SK-N-DZ (cell line): ENCODE measurements around the gene ANKMY1.

Experiments used
- DNase-seq: peaks from one replicate; pipeline ENCODE4 v3.0.0-alpha.2; 2015; ENCODE audit warnings: low spot score

ANKMY1 gene

GRCh38 chr2:240579771-240580614 lies 22.2 kb upstream of the ANKMY1 start:
- no peak for DNase-seq

DNA sequence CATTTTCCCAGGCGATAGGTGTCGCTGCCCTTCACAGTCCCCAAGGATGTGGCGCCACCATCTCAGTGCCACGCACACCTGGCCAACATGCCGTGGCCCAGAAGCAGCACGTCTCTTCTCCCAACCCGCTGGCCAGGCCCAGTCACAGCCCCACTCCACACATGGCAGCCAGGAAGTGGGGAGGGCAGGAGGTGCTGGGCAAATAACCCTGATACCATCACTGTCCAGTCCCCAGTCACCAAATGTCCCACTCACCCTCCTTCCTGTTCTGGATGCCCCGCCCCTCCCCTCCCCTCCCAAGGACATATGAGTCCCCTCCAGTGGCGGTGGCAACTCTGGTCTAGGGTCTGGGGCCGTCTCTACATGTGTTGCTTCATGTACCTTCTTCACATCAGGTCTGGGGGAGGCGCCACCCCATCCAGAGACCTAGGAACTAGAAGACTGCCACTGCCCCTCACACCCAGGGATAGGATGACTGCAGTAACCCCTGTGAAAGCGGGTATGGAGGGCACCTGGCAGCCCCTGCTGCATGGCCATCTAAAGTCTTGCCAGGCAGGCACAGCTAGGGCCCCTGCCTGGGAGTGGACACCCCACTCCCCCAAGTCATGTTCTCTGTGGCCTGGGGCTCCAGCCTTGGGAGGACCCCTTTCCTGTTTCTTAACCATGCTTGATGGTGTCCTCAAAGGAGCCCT lies 21.4 kb upstream of the ANKMY1 start:
- no peak for DNase-seq

DNA sequence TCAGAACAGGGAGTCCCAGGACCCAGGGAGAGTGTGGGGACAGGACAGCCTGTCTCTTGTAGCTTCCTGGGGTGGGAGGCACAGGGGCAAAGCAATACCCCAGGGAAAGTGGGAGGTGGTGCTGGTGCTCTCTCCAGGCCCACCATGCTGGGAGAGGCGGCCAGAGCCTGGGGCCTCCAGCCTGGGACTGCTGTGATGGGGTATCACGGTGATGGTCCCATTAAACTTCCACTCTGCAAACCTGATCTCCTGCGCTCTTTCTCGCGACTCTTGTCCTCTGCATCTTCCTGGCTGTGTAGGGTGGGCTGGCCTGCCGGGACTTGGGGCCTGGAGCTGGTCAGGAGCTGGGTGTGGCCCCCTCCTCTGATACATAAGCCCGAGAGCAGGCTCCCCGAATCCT lies 20.7 kb upstream of the ANKMY1 start:
- DNase-seq: no peak

DNA sequence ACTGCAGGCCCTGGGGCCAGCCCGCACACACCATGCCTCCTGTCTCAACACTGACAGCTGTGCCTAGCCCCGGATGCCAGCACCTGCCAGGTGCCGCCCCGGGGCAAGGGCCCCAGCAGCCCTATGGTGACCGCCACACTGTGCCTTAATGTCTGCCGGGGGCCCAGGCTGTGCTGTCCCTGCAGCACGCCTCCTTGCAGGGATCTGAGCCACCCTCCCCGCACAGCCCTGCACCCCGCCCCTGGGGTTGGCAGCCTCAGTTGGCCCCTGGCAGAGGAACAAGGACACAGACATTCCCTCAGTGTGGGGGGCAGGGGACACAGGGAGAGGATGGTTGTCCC lies 20.3 kb upstream of the ANKMY1 start:
- DNase-seq: no peak

- DNase-seq: no peak
Measured at GRCh38 chr2:240577281-240578109, 19.7 kb upstream of the ANKMY1 start.

- DNase-seq: no peak
Measured at GRCh38 chr2:240576436-240577205, 18.8 kb upstream of the ANKMY1 start.

DNA sequence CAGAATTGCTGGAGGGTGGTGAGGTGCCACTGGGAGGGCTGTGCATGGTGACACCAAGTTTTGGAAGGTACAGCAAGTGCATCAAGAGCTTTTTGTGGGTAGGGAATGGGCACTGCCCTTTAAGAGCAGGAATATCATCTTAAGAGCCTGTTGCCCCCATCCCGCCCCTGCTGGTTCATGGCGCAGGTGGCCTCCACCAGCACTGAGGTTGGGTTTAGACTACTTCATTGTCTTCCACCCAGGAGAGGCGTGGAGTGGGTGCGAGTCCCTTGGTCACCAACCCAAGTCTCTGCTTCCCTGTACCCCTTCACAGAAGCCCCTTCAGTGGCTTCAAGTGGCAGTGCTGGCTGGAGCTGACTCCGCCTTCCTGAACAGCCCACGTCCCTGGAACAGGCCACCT lies 18.2 kb upstream of the ANKMY1 start:
- DNase-seq: no peak

DNA sequence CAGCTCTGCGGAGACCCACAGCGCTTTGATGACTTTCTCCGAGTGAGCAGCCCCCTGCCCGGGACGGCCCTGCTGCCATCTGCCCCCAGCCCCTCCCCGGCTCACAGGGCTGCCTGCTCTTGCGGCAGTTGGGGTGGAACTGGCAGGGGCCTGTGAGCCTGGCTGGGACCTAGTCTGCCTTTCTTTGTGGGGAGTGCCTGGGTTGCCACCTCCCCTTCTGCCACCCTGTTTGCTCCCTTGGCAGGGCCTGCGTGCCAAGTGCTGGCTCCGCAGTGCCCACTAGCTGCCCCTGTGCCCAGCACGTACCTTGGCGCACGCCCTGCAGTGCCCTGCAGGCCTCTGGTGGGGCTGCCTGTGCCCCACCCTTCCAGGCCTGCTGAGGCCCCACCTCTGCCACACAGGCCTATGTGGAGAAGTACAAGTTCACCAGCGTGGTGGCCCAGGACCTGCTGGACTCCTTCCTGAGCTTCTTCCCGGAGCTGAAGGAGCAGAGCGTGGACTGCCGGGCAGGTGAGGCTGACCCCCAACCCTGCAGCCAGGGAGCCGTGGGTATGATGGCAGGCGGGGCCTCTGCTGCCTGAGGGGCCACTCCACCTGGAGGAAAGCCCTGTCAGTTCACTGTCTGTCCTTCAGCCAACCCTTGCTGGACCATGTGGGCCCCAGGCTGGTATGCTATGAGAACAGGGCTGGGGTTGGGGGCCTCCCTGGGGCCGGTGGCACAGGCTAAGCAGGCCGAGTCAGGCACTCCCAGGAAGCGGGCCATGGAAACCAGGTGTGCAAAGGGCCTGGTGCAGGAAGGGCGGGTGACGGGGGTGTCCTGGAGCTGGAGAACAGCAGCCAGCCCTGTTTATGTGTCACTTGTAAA lies 17.5 kb upstream of the ANKMY1 start:
- DNase-seq: no peak

DNA sequence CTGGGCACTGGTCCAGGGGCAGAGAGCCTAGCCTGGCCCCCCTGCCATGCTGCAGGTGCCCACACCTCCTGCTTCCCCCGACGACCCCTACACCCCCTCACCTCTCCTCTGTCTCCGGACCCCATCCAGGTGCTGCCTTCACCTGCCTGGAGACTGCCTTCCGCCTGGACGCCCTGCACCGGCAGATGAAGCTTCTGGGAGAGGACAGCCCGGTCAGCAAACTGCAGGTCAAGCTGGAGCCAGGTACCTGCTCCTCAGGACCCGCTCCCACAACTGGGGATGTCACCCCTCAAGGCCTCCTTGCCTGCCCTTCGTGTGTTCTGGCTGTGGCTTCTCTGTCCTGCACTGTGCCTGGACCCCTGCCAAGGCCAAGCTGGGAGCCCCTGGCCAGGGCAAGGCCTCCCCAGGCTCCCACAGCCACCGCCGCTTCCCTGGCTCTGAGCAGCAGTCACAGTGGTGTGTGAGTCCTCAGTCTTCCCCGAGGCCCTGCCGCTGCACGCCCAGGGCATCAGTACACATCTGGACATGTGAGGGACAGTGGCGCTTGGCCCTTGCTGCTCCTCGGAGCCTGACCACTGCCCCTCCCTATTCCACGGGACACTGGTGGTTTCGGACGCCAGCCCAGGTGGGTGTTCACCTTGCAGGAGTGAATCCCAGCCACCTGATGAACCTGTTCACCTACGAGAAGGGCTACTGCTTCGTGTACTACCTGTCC lies 16.8 kb upstream of the ANKMY1 start:
- no peak for DNase-seq

GRCh38 chr2:240573516-240574385 lies 16.0 kb upstream of the ANKMY1 start:
- no peak for DNase-seq

GRCh38 chr2:240573071-240573515 lies 15.3 kb upstream of the ANKMY1 start:
- no peak for DNase-seq

- DNase-seq: no peak
Measured at GRCh38 chr2:240572141-240573031, 14.6 kb upstream of the ANKMY1 start.

DNA sequence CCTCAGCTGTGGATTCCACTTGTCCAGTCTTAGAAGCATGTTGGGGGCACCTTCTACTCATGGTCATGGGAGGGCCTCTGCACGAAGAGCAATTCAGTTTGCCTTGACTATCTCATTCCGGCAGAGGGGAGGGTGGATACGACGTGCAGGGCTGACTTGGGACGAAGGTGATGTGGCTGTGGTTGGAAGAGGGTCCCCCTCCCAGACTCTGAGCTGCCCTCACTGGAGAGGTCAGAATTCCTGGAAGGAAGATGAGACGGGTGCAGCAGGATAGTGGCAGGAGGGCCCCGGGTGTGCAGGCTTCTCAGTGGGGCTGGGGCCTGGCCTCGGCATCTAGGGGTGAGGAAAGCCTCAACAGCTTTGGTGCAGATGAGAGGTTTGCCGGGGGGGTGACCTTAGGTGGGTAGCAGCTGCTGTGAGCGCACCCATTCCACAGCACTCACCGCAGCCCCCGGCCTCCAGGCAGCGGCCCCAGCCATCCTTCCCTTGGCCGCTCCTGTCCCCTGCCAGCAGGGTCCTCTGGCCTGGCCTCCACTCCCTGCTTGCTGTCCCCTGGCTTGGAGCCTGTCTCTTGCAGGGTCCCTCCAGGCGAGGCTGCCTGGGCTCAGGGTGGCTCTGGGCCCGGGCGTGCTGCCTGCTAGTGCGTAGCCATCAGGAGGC lies 13.7 kb upstream of the ANKMY1 start:
- DNase-seq: no peak

GRCh38 chr2:240570531-240571313 lies 12.9 kb upstream of the ANKMY1 start:
- DNase-seq: no peak

GRCh38 chr2:240569998-240570530 lies 12.3 kb upstream of the ANKMY1 start:
- DNase-seq: no peak

- DNase-seq: no peak
Measured at GRCh38 chr2:240569523-240569997, 11.8 kb upstream of the ANKMY1 start.
